GM23248 (cell line): ENCODE data around the gene RBL2. TPM values are rescaled to one million over a fixed set of nuclear protein-coding genes. Genes with fewer than 3 reads are reported as not detected.
A peak's percentile ranks its signal among the peaks of the same experiment; 100 is the strongest.
"Not testable (repeated sequence)": the region's sequence is repeated elsewhere in the genome, so short reads cannot be mapped to it uniquely, and the experiment has no call there.

Experiments
- DNase-seq: peaks from one replicate; pipeline ENCODE4 v3.0.0-alpha.2; 2015
- H2AFZ ChIP-seq: fragments of 200-600 bp; sonication (generic); 2 replicates; pipeline ENCODE4 v1.6.1; 2016; ENCODE audit warnings: antibody characterized with exemption
- H3F3A ChIP-seq: fragments of 200-600 bp; sonication (generic); 2 replicates; pipeline ENCODE4 v1.6.1; 2016; ENCODE audit warnings: mild to moderate bottlenecking, antibody characterized with exemption, mixed run types; ENCODE audit not compliant: insufficient read depth
- H3K27ac ChIP-seq: fragments of 200-600 bp; sonication (generic); 2 replicates; pipeline ENCODE4 v1.5.1; 2016; ENCODE audit warnings: mild to moderate bottlenecking
- H3K27me3 ChIP-seq: fragments of 200-600 bp; sonication (generic); replicated peaks from 2 replicates; pipeline ENCODE4 v1.6.1; 2016; ENCODE audit warnings: mild to moderate bottlenecking; ENCODE audit not compliant: insufficient read depth
- H3K36me3 ChIP-seq: fragments of 200-600 bp; sonication (generic); 2 replicates; pipeline ENCODE4 v1.6.1; 2016; ENCODE audit warnings: low read depth, mild to moderate bottlenecking
- H3K4me1 ChIP-seq: fragments of 200-600 bp; sonication (generic); 2 replicates; pipeline ENCODE4 v1.6.1; 2016; ENCODE audit warnings: mild to moderate bottlenecking; ENCODE audit not compliant: insufficient read depth
- H3K4me2 ChIP-seq: fragments of 200-600 bp; sonication (generic); one replicate; pipeline ENCODE4 v1.6.1; 2016; ENCODE audit warnings: mild to moderate bottlenecking; ENCODE audit not compliant: unreplicated experiment
- H3K4me3 ChIP-seq: fragments of 200-600 bp; sonication (generic); 2 replicates; pipeline ENCODE4 v1.5.1; 2016; ENCODE audit warnings: mild to moderate bottlenecking
- H3K79me2 ChIP-seq: fragments of 200-600 bp; sonication (generic); 2 replicates; pipeline ENCODE4 v1.6.1; 2016; ENCODE audit warnings: mild to moderate bottlenecking; ENCODE audit not compliant: insufficient read depth
- H3K9ac ChIP-seq: fragments of 200-600 bp; sonication (generic); 2 replicates; pipeline ENCODE4 v1.6.1; 2016; ENCODE audit warnings: mild to moderate bottlenecking
- H3K9me2 ChIP-seq: fragments of 200-600 bp; sonication (generic); 2 replicates; pipeline ENCODE4 v1.6.1; 2016; ENCODE audit warnings: mixed run types, mild to moderate bottlenecking, moderate library complexity; ENCODE audit not compliant: insufficient read depth
- H3K9me3 ChIP-seq: fragments of 200-600 bp; sonication (generic); one replicate; pipeline ENCODE4 v1.6.1; 2017; ENCODE audit warnings: low read depth
- H4K20me1 ChIP-seq: fragments of 200-600 bp; sonication (generic); 2 replicates; pipeline ENCODE4 v1.6.0; 2016; ENCODE audit not compliant: insufficient read depth
- EZH2 ChIP-seq: fragments of 200-600 bp; sonication (generic); IDR thresholded peaks from 2 replicates; pipeline ENCODE4 v1.6.1; 2018; ENCODE audit warnings: antibody characterized with exemption, mild to moderate bottlenecking; ENCODE audit not compliant: insufficient read depth, poor library complexity, severe bottlenecking
- EZH2phosphoT487 ChIP-seq: fragments of 200-600 bp; sonication (generic); IDR thresholded peaks from 2 replicates; pipeline ENCODE4 v1.6.1; 2018; ENCODE audit warnings: antibody characterized with exemption, moderate library complexity, mild to moderate bottlenecking, low read depth; ENCODE audit not compliant: insufficient read depth
- WGBS, 2 experiments: methylation state at CpG; one replicate each; pipeline ENCODE4 v1.1.6; 2015 to 2017; ENCODE audit warnings: low lambda C conversion rate in 2 of 2, low coverage in 1 of 2; ENCODE audit errors: missing lambda C conversion rate in 2 of 2; 5-methylcytosine and 5-hydroxymethylcytosine counted together
- in situ Hi-C: fragments of 300-500 bp; cut with MboI; formaldehyde crosslinking; loops from 2 replicates; pipeline ENCODE4 v1.15.0; 2020
- polyA plus RNA-seq: library from polyadenylated mRNA; unstranded; fragments of >200 nt; fragmentation: Nextera tagmentation; extraction: Ambion mirVana; gene quantifications from 2 replicates; pipeline ENCODE4 v1.2.1, GENCODE V29; 2016
- total RNA-seq: library from RNA; depleted of rRNA; stranded (reverse); fragments of >200 nt; shearing (Covaris generic); gene quantifications from 2 replicates; pipeline ENCODE4 v1.2.3, GENCODE V29; 2014; rRNA removed

The RBL2 gene
- total RNA-seq (42.0 and 44.5 TPM in 2 replicates), polyA plus RNA-seq (30.9 and 32.2 TPM in 2 replicates)

GRCh38 chr16:53434377-53435065 lies at the start of gene RBL2:
TSS of gene RBL2 (plus strand) at chr16:53434471. CDS start at chr16:53434557, 86 bp downstream.
- no peaks in the 10 kb centered on the region for H3K9me2 ChIP-seq
- peak within 1 kb of the TSS; percentile 83 for H3K27ac ChIP-seq
- peak within 1 kb of the TSS; percentile 93 for H3K4me2 ChIP-seq
- H3K9me3 ChIP-seq: no peaks in the 10 kb centered on the region
- peak within 1 kb of the TSS; percentile 91 for H3K9ac ChIP-seq
- no peak for TF ChIP-seq EZH2phosphoT487
- no peak for TF ChIP-seq EZH2
- H3K79me2 ChIP-seq: peaks cover 45% of the 10 kb centered on the region
- no peaks in the 10 kb centered on the region for H3K27me3 ChIP-seq
- peak within 1 kb of the TSS; percentile 81 for H3K4me3 ChIP-seq
- in situ Hi-C loops: no loop called here
- H2AFZ ChIP-seq: peak within 1 kb of the TSS; percentile 100
- no peaks in the 10 kb centered on the region for H4K20me1 ChIP-seq
- H3K4me1 ChIP-seq: peaks cover 8% of the 10 kb centered on the region
- DNase-seq: peak; percentile 92
- no peaks in the 10 kb centered on the region for H3K36me3 ChIP-seq
- H3F3A ChIP-seq: peaks cover 10% of the 10 kb centered on the region
- WGBS, 2 experiments: 0 to 1% methylated on average over 39 to 61 of the region's 89 CpGs

DNA sequence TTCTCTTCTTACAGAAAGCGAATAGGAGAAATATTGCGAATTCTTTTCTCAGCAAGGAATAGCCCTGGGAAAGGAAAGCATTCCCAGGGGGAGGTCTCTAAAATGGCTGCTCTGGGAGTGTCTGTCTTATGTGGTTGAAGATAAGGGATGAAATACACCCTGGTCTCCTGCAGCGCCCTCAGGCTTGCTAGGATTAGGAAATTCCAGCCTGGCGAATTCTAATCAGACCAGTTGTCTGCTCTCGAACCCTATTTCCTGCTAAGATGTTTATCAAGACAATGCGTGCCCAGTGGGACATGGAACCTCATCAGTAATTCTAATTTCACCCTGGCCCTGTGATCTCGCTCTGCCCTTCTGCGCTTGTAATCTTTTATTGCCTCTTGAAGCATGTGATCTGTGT lies 49.7 kb upstream of the RBL2 start:
- H3K79me2 ChIP-seq, H2AFZ ChIP-seq, H3K9me2 ChIP-seq, H3K27me3 ChIP-seq, H3F3A ChIP-seq, H3K27ac ChIP-seq, H3K9me3 ChIP-seq, H3K9ac ChIP-seq, H4K20me1 ChIP-seq, DNase-seq, in situ Hi-C loops, H3K4me3 ChIP-seq, H3K4me2 ChIP-seq, H3K4me1 ChIP-seq, H3K36me3 ChIP-seq: not testable (repeated sequence)
- WGBS, 2 experiments: 69 to 71% methylated on average over 8 of the region's 8 CpGs

- in situ Hi-C loops: no loop called here
- H4K20me1 ChIP-seq: no peaks in the 10 kb centered on the region
- 21 to 27% methylated on average over 2 of the region's 2 CpGs for WGBS, 2 experiments
Measured at GRCh38 chr16:53404959-53405358, 29.3 kb upstream of the RBL2 start.

DNA sequence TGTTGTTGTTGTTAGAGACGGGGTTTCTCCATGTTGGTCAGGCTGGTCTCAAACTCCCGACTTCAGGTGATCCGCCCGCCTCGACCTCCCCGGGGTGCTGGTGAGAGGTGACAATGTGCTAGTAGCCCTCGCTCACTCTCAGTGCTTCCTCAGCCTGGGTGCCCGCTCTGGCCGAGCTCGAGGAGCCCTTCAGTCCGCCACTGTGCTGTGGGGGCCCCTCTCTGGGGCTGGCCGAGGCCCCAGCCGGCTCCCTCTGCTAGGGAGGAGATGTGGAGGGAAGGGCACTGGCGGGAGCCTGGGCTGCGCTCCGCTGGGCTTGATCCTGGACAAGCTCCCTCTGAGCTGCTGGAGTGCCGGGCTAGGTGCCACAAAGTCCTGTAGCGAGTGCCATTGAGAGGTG lies 21.7 kb upstream of the RBL2 start:
- Histone ChIP-seq H3K4me1 (no peaks in the 10 kb centered on the region), H3K79me2 (no peaks in the 10 kb centered on the region), H3K9ac (no peak overlapping the region), H3K4me3 (no peak overlapping the region), H3F3A (peaks cover 6% of the 10 kb centered on the region; the same call in 1 of the 2 replicates), H3K36me3 (no peaks in the 10 kb centered on the region), H4K20me1 (no peaks in the 10 kb centered on the region), H2AFZ (no peak overlapping the region), H3K27ac (no peak overlapping the region), H3K27me3 (no peaks in the 10 kb centered on the region), H3K9me2 (no peaks in the 10 kb centered on the region), H3K9me3 (no peaks in the 10 kb centered on the region), H3K4me2 (no peak overlapping the region)
- 73 to 80% methylated on average over 17 to 18 of the region's 18 CpGs for WGBS, 2 experiments
- TF ChIP-seq EZH2 (no peak), EZH2phosphoT487 (no peak)
- no peak for DNase-seq
- in situ Hi-C loops: no loop called here

More at GRCh38 chr16:53404959-53405358, 29.3 kb upstream of the RBL2 start:
- TF ChIP-seq EZH2phosphoT487 (no peak), EZH2 (no peak)
- Histone ChIP-seq H3K27me3 (no peaks in the 10 kb centered on the region), H2AFZ (no peak overlapping the region), H3K4me2 (no peak overlapping the region), H3K4me1 (no peaks in the 10 kb centered on the region), H3K27ac (no peak overlapping the region), H3K79me2 (no peaks in the 10 kb centered on the region), H3K9ac (no peak overlapping the region), H3K4me3 (no peak overlapping the region), H3F3A (no peaks in the 10 kb centered on the region), H3K36me3 (no peaks in the 10 kb centered on the region), H3K9me3 (no peaks in the 10 kb centered on the region), H3K9me2 (no peaks in the 10 kb centered on the region)
- peak; percentile 10 for DNase-seq
